ENCODE data around the gene SORCS3.

The SORCS3 gene

DNA sequence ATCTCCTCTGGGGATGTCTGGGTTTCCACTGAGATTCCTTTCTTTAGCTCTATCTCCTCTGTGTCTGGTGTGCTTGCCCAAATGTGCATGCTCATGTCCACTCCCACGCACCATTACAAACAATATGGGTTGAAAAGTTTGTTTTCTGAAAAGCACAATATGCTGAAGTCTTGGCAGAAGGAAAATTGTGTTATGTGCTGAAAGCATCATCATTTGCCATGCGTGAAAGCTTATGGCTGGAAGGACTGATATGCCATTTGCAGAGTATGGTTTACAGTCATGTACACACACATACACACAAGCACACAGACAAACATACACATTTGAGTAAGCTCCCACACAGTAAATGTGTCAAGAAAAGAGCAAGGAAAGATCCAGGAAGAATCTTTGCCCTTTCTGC is 231.6 kb downstream of the SORCS3 start:
- DNase-seq: no peak

DNA sequence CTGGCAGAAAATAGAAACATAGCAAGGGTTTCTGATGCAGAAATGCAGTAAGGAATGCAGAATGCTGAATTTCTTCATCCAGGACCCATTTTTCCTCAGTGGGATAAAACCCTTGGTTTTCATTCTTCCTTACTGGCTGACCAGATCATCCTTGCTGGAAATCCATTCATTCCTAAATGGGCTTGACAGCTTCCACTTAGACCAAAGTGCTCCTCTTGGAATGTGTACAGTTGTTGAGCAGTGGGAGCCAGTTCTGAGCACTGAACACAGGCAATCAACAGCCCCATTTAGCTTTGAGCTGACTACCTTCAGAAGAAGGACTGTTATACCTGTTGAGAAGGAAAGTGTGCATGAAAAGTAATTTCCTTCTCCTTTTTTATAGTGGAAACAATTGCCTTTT is 232.1 kb downstream of the SORCS3 start:
- DNase-seq: no peak

DNA sequence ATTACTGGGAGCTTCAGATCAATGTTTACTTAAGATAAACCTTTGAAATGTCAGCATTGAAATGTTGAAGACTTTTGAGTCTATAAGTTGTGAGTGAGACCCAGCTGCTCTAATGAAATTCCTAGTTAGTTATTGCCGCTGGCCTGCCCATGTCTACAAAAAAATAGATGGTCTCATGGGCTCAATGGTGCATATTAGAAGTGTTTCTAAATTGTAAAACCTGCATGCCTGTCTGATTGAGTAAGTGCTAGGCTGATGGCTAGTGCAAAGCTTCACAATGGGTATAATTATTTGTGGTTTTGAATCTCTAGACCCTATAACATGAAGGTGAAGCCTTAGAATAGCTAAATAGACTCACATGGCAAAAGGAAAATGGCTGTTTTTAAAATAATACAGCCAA is 234.5 kb downstream of the SORCS3 start:
- DNase-seq: no peak

DNA sequence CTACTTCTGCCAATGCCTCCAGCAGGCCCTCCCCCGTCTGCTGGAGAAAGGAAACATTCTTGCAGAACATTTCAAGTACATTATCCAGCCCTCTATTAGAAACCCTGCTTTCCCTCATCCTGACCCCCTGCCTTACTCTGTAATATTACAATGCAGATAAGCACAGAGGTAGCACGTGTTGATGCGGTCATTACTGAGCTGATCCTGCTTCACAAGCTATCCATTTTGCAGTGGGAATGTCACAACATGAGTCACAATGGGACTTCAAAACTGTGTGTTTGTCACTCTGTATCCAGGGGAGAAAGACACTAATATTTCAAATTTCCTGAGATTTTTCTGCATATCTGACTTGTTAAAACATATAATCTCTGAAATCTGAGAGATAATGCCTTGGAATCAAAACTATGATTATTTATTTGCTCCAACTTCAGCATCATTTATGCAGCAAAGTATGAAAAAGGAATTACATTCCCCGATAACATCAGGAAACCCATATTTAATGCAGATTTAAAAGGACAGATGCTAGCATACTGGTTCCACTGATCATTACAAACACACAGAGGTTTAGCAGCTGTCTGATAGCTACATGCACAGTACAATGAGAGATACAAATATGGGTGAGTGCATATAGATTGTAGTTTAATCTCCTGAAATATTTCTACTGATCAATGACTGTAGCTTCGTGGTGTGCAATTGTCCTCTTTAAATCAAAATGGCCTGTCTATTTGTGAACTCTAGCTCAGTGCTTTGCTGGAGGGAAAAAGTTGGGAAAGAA is 239.7 kb downstream of the SORCS3 start:
- DNase-seq: no peak

DNA sequence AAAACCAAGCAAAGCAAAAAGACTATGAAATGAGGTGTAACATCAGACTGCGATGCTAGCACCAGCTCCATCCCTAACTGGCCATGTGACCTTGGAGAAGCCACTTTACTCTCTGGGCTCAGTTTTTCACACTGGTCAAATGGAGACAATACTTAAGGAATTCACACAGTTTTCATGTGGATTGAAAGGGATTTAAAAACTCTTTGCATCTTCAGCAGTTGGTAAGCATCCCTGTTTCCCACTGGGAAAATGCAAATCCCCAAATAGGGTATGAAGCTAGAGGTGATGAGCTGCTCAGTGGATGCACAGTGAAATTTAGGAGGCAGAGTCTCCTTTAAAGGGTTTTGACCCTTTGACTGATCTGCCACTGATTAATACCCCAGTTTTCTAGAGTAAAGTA is 240.7 kb downstream of the SORCS3 start:
- DNase-seq: no peak

DNA sequence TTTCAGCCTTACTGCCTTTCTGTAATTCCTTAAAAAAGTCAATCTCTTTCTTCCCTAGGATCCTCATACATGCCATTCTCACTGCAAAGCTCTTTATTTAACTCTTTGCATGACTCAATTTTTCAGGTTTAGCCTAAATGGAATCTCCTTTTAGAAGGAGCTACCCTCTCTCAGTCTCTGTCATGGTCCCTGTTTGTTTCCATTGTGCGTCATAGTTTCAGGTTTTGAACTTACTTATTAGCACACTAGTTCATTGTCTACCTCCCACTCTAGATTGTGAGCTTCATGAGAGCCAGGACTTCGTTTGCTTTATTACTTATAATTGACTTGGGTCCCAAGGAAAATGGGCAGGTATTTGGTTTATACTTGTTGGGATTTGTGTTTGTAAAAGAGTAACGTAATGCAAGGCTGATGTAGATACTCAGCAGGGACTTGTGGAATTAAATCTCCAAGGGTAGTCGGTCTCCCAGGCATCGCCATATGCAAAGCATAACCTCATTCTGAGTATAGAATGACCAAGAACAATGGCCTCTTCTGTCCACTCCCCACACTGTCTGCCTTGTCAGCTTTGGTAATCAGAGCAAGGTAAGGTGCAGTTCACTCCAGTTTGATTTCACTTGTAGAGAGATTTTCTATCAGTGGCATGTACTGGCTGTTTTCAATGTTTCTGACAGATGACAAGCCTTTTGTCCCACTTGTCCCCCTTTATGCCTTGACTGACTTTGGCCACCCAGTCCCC is 252.0 kb downstream of the SORCS3 start:
- no peak for DNase-seq

DNA sequence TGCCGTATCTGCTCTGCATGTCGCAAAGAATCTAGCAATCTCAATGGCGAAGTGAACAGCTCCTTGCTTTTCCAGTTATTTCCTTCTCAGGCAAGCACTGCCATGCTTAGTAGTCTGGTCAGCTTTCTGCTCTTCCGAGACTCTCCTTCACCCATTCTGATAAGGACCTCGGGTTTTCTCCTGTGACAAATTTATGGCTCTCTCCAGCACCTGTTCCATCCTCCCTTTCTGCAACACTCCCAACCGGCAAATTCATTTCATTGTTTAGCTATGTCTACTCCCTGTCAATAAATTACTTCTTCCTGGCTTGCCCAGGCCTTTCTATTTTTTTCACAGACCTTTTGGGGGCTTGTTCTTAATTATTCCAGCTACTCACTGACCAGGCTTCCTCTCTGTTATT is 252.6 kb downstream of the SORCS3 start:
- no peak for DNase-seq

DNA sequence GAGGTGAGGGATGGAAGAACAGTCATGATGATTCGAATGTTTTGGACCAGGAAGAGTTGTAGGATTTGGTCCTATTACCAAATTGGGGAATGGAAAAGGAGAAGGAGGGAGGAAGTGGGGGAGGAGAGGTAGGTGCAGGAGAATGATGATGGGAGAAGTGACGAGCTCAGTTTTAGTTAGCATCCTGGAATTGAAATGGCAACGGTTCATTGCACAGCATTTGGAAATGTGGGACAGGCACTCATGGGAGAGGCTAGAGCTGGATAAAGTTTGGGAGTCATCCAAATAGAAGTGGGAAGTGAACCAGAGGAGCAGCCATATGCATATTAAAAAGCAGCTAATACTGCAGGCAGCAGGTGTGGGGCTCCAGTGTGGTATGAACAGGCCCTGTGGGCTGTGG is 253.6 kb downstream of the SORCS3 start:
- no peak for DNase-seq

DNA sequence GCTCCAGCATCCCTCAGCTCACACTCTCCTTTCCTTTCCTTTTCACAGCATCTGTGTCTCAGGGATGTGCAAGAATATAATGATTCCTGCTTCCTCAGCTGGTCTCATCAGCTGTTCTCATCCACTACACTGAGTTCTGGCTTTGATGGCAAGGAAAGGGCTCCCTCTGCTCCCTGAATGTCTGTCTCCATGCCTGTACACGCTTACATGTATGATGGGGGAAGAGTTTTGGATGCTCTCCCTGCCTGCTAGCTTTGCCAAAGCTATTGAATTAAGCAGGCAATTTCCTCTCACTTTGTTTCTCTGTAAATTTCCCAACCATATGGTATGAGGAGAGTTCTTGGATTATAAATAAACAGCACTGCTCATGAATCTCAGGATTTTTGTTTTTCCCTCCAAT is 254.5 kb downstream of the SORCS3 start:
- no peak for DNase-seq

DNA sequence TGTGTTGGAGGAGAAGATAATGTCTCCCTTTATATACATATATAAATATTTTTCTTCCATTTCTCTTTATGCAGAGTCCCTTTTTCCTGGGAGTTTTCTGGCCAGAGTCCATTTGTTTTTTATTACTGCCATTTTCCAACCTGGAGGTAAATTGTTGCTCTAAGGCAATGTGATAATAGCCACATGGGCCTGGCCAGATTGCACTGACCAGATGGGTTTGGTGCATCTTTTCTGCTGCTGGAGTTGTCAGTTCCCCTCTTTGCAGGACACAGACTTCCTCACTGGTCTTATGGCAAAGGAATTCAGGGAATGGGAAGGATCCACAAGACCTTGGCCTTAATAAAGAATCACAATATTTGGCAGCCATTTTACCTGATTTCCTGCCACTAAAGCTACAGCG is 254.9 kb downstream of the SORCS3 start:
- no peak for DNase-seq

DNA sequence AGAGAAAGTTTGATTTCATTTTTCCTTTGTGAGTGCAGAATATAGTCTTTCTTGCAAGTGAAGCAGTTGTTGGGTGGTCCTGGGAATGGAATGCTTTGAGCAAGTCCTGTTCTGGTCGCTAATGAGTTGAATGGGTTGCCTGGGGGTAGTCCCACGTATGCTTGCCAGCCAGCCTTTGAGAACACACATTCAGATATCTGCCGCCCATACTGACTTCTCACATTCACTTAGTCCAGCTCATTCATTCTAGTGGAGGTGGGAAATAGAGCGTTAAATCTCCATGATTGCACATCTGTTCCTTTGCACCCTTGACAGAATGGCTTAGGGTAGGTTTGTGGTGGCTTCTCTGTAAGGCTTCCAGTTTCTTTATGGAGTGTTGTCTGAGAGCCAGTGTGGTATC is 256.6 kb downstream of the SORCS3 start:
- DNase-seq: no peak

DNA sequence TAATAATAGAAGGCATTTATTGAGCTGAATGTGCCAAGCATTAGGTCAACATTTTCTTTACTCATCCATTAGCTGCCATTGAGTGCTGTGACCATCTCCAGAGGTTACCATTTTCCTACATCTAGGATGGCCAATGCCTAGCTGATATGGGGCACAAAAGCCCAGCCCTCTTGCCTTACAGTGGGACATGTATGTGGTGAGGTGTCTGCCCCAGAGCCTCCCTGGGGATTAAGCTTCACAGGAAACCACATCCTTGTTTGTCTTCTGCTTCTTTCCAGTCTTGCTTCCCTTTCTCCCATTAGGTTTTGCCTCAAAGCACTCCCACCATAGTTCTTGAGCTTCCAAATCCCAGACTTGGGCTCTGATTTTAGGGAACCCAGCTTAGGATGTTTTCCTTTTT is 258.7 kb downstream of the SORCS3 start:
- no peak for DNase-seq

DNA sequence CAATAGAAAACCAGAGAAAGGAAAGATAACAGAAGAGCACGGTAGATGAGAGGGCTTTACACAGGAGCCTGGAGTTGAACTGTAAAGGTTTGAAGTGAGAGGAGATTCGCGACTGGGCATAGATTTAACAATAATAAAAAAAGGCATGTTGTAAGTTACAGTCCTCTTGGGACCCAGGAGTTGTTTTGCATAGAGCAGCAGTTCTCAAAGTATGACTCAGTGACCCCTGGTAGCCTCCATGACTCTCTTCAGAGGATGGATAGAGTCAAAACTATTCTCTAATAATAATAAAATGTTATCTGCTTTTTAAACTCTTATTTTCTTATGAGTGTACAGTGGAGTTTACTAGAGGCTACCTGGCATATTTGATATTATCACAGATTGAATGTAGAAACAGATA is 262.3 kb downstream of the SORCS3 start:
- no peak for DNase-seq

DNA sequence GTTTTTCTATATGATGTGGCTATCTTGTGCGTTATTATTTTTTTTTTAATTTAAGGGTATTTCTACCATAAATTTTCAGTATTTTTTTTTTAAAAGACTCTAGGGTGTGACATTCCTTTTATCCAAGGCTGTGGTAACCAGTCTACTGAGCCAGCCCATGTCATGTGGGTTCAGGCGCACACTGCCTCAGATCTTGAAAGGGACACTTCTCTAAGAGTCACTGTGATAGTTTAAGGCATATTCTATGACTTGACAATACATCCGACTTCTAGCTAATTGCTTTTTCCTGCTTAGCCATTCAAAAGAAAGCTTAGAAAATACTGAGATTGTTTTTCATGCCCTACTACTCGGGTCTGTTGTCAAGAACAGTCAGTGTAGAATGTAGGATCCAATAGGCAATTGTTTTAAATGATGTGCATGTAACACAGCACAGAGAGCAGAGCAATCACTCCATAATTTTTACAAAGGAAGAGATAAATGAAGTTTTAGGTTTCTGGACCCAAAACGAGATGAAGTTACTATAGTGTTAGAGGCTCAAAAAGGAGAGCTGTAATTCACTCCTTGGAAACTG is 263.7 kb downstream of the SORCS3 start:
- no peak for DNase-seq

DNA sequence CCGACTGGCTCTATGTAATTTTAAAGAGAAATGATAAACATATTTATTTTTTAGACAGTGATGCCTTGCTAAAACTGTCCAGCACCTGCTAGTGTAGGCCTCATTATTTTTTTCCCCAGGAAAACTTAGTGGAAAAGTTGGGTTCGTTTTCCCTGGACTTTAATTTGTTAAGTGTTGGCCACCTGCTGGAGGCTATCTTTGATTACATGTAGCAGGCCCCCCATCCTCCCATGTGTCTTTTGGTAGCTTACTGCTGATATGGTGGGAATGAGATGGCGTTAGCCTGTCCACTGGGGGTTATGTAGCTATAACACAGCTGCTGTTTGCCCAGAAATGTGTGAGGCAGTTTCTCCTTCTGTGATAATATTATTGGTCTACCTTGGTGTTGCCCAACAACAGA is 265.0 kb downstream of the SORCS3 start:
- DNase-seq: no peak

DNA sequence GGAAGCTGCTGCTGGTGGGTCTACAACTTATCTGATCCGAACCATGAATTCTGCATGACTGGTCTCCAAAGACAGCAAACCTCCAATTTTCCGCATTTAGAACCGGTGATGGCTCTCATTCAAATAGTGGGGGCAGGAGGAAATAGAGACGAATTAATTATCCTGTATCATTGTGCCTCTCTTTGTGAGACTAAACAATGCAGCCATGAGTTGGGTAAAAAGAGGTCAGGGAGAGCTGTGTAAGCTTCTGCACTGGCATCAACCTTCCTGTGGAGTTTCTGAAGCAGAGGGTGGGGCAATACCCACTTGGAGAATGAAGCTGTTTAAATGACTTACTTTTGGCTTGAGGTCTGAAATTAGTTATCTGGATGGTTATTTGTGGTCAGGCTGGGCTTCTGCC is 266.4 kb downstream of the SORCS3 start:
- DNase-seq: no peak

DNA sequence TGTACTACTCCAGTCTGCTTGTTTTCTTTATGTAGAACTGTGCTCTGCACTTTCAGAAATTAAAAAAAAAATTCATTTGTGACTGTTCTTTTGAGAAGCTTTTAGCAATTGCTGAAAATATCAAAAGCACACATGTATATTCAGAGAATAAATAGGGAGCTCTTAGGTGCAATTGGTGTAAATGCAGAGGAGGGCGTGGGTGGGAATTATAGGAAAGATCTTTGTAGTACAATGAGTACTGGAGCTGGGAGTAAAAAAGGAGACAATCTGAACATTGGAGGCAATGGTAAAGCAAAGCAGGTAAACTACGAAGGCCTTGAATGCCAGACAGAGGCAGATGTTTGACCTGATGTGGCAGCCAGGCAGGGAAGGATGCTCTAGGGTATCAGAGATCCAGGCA is 267.5 kb downstream of the SORCS3 start:
- DNase-seq: no peak

DNA sequence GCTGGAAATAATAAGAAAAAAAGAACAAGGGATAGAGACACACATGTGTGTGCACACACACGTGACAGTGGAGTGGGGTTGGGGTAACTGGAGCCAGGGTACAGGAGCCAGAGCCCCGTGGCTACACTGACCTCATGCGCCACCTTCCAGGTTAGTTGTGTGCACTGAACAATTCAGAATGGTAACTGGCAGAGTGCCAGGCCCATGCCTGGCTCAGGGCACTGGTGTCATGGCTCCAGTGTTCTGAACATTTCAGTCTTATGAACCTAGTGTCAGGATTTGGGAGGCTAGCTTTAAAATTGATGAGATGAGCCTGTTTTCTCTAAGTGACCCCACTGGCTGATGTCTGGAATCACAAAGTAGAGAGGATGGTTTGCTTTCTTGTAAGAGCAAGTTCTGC is 269.6 kb downstream of the SORCS3 start:
- no peak for DNase-seq

DNA sequence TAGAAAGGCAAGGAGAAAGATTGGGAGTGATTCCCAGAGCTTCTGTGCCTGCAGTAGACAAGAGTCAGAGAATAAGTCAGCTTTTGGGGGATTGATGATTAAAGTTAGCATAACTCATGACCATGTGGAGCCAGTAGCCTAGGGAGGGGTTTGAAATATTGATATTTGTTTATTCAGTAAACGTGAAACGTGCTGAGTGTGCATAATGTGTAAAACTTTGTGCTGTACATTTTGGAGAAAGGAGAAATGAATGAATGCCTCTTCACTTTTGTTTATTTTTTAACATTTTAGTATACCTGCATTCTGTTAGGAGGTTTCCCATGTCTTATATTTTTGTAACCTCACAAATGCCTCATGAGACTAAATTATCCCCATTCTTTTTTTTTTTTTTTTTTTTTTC is 272.3 kb downstream of the SORCS3 start:
- no peak for DNase-seq

DNA sequence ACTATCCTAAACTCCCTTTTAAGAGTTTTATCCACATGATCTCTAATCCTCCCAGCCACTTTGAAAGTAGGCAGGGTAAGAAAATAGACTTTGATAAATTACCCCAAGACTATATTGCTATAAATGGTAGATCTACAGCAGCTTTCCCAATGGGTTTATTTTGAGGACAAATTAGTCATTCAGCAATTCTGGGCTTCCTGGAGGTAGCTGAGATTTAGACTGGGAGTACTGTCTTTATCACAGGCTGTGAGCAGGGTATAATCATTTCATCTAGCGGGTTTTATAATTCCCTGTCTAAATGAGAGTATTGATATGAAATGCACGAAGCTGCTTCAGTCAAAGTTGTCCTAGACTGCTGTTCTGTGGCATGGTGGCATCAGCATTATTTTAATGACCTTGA is 279.4 kb downstream of the SORCS3 start:
- DNase-seq: no peak

DNA sequence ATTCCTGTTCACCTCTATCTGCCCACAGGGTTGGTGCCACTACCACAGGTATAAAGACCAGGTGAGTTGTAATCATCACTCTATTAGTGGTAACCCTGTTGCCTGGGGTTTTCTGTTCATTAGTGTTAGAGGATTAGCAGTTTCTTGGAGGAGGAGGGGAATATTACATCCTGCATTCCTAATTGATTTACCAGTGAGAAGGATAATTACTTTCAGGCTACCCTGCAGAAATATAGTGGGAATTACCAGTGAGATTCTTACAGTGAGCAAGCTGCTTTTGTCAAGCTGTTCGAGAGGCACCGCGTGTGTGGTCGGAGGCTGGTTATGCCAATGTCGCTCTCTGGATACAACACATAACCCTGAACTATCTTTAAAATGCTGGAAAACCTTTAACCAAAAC is 280.7 kb downstream of the SORCS3 start:
- DNase-seq: no peak

DNA sequence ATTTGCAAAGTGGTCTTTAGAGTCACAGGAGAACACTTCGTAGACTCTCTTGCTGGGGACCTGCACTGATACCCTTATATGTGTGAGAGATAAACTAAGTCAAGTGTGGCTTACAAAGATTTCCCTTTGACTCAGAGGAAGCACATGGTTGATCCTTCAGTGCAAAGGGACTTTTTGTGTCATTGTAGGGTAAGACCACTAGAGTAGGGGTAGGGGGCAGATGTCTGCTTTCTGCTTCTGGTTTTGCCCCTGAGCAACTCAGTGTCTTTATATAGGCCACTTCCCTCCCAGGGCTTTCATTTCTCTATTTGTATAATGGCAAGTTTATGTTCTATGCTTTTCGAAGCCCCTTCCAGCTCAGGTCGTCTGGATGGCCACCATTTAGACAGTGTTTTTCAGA is 281.7 kb downstream of the SORCS3 start:
- no peak for DNase-seq

DNA sequence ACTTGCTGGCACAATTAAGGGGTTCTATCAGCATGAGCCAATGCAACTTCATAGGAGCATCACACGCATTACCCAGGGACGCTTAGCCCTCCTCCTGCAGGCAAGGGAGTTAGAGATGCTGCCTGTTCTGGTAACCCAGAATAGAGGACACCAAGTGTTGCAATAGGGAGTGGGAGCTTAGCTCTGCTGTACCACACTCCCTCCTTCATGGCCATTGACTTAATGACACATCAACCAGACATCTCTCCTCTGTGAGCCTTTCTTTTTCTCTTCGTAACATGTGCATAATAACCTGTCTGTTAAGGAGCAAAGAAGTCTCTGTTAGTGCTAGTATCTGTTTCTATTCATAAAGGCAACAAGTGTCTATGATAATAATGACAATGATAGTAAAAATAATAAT is 282.4 kb downstream of the SORCS3 start:
- no peak for DNase-seq

DNA sequence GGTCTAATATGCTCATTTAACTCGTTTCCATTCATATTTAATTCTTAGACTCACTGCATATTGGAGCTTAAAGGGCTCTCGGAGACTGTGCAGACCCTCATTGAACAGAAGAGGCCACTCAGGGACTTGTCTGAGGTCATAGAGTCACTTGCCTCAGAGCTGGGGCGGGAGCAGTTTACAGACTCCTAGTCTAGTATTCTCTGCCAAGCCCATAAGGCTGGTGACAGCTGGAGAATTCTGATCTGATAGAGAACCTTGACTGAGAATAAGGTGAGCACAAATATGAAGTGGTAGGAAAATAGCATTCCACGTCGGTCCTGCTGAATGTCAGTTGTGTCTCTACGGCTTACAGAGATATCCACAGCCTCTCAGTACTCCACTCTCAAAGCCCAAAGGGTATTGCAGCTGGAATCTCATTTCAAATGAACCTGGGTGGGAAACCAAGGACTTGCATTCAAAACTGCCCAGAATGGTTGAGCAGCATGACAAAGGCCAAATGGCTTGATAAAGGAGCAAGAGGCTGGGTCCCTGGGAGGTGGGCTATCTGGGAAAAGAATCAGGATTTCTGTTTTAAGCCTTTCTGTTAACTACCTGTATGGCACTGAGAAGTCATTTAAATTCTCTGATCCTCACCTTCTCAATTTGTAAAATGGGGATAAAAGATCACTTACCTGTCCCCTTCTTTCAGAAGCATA is 283.2 kb downstream of the SORCS3 start:
- DNase-seq: no peak

Data from CD4-positive, alpha-beta T cell treated with Interleukin-21 for 1 hour (primary cell).